DLD1 (cell line): ENCODE results near the gene USH1C.

Experiments
- in situ Hi-C: cut with HindIII; loops from 2 replicates; pipeline ENCODE4 v1.10.0; 2017; ENCODE audit warnings: low sequenced_read_pairs

Gene USH1C

GRCh38 chr11:17443926-17444690 lies 100.1 kb downstream of the USH1C start:
- in situ Hi-C loops = no loop called here
